ENCODE results near the gene ST8SIA4.

Gene ST8SIA4

DNA sequence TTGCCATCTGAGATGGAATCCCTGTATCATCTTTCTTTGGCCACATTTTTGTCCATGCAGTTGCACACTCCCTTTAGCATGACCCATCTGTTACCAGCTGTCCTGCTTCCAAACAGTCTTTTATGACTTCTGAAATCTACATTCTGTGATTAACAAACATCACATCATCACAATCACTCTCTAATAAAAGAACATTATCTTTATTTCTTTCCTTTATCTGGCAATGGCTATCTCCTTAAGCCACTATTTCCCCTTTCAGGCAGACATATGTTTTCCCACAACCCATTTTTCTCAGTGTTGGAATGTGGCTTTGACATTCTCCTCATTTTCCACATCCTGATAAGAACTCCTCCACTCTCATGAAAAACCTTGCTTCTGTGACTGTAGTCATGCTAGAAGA, 141.0 kb downstream of the ST8SIA4 start:
- no peak for DNase-seq (ENCODE audit: low read depth)
- TF ChIP-seq, protein P1, sequence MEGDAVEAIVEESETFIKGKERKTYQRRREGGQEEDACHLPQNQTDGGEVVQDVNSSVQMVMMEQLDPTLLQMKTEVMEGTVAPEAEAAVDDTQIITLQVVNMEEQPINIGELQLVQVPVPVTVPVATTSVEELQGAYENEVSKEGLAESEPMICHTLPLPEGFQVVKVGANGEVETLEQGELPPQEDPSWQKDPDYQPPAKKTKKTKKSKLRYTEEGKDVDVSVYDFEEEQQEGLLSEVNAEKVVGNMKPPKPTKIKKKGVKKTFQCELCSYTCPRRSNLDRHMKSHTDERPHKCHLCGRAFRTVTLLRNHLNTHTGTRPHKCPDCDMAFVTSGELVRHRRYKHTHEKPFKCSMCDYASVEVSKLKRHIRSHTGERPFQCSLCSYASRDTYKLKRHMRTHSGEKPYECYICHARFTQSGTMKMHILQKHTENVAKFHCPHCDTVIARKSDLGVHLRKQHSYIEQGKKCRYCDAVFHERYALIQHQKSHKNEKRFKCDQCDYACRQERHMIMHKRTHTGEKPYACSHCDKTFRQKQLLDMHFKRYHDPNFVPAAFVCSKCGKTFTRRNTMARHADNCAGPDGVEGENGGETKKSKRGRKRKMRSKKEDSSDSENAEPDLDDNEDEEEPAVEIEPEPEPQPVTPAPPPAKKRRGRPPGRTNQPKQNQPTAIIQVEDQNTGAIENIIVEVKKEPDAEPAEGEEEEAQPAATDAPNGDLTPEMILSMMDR (IDR thresholded peaks at IDR 0.05; ENCODE audit: insufficient read depth, low read depth, low read length, missing control alignments) = no peak
- no peak overlapping the region for H3K4me3 ChIP-seq (ENCODE audit: low read length)

DNA sequence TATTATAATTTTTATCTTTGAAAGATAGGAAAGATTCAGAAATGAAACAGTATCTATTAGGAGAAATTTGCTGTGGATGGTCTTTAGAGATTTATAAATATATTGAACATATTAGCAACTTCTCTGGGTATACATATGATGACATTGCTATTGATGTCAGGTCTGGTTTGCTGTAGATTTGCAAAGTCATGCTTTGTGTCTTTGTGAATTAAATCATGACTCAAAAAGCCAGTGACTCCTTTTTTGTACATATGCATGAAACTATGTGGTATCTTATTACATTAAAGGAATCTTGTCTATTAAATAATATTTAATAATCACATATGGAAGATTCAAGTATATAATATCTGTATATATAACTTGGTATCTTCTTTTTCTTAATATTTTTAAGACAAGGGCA, 141.9 kb downstream of the ST8SIA4 start:
- peak; percentile 46 for DNase-seq (ENCODE audit: low read depth)
- TF ChIP-seq, protein P1 (IDR thresholded peaks at IDR 0.05; ENCODE audit: insufficient read depth, low read depth, low read length, missing control alignments) = no peak

DNA sequence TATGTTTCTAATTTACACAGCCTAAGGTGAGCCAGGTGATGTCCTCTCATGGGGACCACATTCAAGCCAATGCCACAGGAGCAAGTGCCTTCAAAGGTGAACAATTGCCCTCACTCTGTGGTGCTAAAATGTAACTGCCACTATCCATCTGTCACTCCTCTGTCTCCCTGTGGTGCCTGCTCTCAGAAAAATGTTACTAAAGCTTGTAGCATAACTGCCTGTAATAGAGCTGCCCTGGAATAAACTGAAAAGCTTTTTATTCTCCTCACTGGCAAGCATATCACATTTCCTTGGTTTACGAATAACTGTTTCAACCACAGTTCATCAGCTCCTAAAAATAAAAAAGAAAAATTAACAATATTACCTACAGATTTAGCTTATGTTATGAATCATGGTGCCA, 142.4 kb downstream of the ST8SIA4 start:
- no peak for DNase-seq (ENCODE audit: low read depth)
- no peak overlapping the region for H3K4me3 ChIP-seq (ENCODE audit: low read length)
- TF ChIP-seq, protein P1 (IDR thresholded peaks at IDR 0.05; ENCODE audit: insufficient read depth, low read depth, low read length, missing control alignments) = no peak

More for the DNA sequence above, 141.9 kb downstream of the ST8SIA4 start:
- H3K4me3 ChIP-seq (ENCODE audit: low read length) = no peak overlapping the region

DNA sequence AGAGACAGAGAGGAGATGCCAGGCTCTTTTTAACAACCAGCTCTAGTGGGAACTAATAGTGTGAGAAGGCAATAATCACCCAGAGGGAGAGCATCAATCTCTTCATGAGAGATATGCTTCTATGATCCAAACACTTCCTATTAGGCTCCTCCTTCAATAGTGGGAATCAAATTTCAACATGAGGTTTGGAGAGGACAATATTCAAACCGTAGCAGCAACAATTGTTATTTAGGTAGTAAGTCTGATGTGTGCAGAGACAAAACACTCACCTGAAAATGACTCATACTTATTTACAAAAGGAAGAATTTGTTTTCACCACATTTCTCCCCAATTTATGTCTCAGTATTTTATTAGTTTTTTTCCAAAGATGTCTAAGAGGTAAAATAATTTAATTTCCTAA, 144.3 kb downstream of the ST8SIA4 start:
- TF ChIP-seq, protein P1 (IDR thresholded peaks at IDR 0.05; ENCODE audit: insufficient read depth, low read depth, low read length, missing control alignments) = no peak
- DNase-seq (ENCODE audit: low read depth) = peak; percentile 18
- no peak overlapping the region for H3K4me3 ChIP-seq (ENCODE audit: low read length)

DNA sequence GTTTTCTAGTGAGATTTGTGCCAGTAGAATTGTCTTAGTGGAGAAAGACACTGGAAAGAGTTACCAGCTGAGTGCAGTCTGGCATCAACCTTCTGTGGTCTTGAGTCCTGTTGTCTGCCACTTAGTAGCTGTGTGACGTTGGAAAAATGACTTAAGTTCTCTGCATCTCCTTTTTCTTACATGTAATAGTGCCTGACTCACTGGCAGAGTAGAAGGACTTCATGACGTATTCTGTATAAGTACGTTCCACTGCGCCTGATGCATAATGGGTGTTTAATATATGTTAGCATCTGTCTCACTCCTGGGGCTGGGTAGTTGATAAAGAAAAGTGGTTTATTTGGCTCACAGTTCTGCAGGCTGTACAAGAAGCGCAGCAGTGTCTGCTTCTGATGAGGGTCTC, 144.8 kb downstream of the ST8SIA4 start:
- no peak for DNase-seq (ENCODE audit: low read depth)
- no peak overlapping the region for H3K4me3 ChIP-seq (ENCODE audit: low read length)
- TF ChIP-seq, protein P1 (IDR thresholded peaks at IDR 0.05; ENCODE audit: insufficient read depth, low read depth, low read length, missing control alignments) = no peak

DNA sequence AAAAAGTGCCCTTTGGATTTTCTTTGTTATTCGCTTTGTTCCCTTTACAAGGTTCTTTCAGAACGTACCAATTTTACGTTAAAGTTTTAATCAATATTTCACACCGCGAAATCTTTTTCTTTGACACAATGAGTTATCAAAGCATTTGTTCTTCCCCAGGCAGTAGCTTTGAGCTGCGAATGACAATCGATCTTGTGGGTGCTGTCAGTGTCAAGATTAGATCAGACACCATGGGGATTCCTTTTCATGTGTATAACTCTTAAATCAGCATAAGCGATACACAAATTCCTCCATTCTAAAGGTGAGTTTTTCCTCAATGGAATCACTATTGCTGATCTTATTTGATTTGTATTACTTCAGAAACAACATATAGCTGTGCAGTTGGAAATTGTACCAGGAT, 145.5 kb downstream of the ST8SIA4 start:
- no peak for DNase-seq (ENCODE audit: low read depth)
- TF ChIP-seq, protein P1 (IDR thresholded peaks at IDR 0.05; ENCODE audit: insufficient read depth, low read depth, low read length, missing control alignments) = no peak
- H3K4me3 ChIP-seq (ENCODE audit: low read length) = no peak overlapping the region
